ENCODE data around the gene PLCD3.

- TF ChIP-seq CTCF (IDR thresholded peaks at IDR 0.05; ENCODE audit: low read depth, low read length) (no peak), EZH2phosphoT487 (IDR thresholded peaks at IDR 0.05; ENCODE audit: low read depth) (no peak)
Measured at GRCh38 chr17:45128989-45129388, 3.3 kb downstream of the PLCD3 start.

All from OCI-LY3 (cell line).